ENCODE results near the gene TACC2. TPM values are rescaled to one million over a fixed set of nuclear protein-coding genes. Genes with fewer than 3 reads are reported as not detected.
"Not testable (repeated sequence)": the region's sequence is repeated elsewhere in the genome, so short reads cannot be mapped to it uniquely, and the experiment has no call there.

The TACC2 gene
- total RNA-seq, 2 experiments from 2014 or later = not detected

DNA sequence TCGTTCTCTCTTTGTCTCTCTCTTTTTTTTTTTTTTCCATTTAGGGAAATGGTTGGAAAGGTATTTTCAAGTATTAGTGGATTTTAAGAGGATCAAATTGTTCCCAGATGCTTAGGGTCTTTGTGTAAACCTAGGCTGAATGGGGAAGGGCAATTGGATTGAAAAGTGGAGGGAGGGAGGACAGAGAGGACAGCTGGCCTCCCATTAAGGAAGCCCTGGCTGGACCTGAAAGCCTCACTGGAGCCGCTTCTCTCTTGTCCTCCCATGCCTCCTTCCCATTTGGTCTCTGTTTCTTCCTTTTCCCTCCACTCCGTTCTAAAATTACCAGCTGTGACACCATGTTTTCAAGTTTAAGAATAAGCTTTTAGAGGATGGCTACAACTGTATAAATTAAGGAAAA is 104.1 kb downstream of the TACC2 start:
- Mint-ChIP-seq H3K36me3 (ENCODE audit: low read depth) (no peaks in the 10 kb centered on the region), H3K27me3 (peaks cover 5% of the 10 kb centered on the region), H3K27ac (no peak overlapping the region), H3K4me1 (ENCODE audit: low read depth) (no peaks in the 10 kb centered on the region), H3K9me3 (no peaks in the 10 kb centered on the region), H3K4me3 (no peak overlapping the region)
- POLR2A ChIA-PET = no interaction called here
- CTCF ChIA-PET = no interaction called here
- TF ChIP-seq CTCF (IDR thresholded peaks at IDR 0.05) = no peak
- Histone ChIP-seq H3K9me3 (ENCODE audit: control insufficient read depth in 1 of 2, insufficient read depth in 1 of 2, low read length in 2 of 2) (no peaks in the 10 kb centered on the region), H3K36me3 (ENCODE audit: insufficient read depth, low read length) (no peaks in the 10 kb centered on the region), H3K27ac (ENCODE audit: low read depth in 1 of 2, low read length in 2 of 2) (no peak overlapping the region), H3K4me3 (ENCODE audit: low read length) (no peak overlapping the region), H3K4me1 (ENCODE audit: insufficient read depth, low read length) (no peaks in the 10 kb centered on the region), H3K27me3 (ENCODE audit: control insufficient read depth in 1 of 2, insufficient read depth in 2 of 2, low read length in 2 of 2) (peaks cover 0 to 3% of the 10 kb centered on the region in 2 experiments)
- no peak for ATAC-seq (ENCODE audit: poor library complexity)
- intact Hi-C loops (cut with DNase I, micrococcal nuclease) = no loop called here
- no peak for DNase-seq

- H3K27me3 ChIP-seq (ENCODE audit: control insufficient read depth in 1 of 2, insufficient read depth in 2 of 2, low read length in 2 of 2); POLR2A ChIA-PET; H3K4me1 ChIP-seq (ENCODE audit: insufficient read depth, low read length); intact Hi-C loops (cut with DNase I, micrococcal nuclease); H3K9me3 ChIP-seq (ENCODE audit: control insufficient read depth in 1 of 2, insufficient read depth in 1 of 2, low read length in 2 of 2); H3K36me3 Mint-ChIP-seq (ENCODE audit: low read depth); H3K27me3 Mint-ChIP-seq; H3K4me1 Mint-ChIP-seq (ENCODE audit: low read depth); ATAC-seq (ENCODE audit: poor library complexity); H3K4me3 Mint-ChIP-seq; H3K27ac Mint-ChIP-seq; H3K27ac ChIP-seq (ENCODE audit: low read depth in 1 of 2, low read length in 2 of 2); CTCF ChIA-PET; DNase-seq; H3K36me3 ChIP-seq (ENCODE audit: insufficient read depth, low read length); H3K4me3 ChIP-seq (ENCODE audit: low read length); H3K9me3 Mint-ChIP-seq: not testable (repeated sequence)
These were observed 107.2 kb downstream of the TACC2 start for GRCh38 chr10:122096181-122096580.

- H3K27me3 ChIP-seq (ENCODE audit: control insufficient read depth in 1 of 2, insufficient read depth in 2 of 2, low read length in 2 of 2) = peaks cover 0 to 3% of the 10 kb centered on the region in 2 experiments
- DNase-seq = no peak
- H3K36me3 Mint-ChIP-seq (ENCODE audit: low read depth) = no peaks in the 10 kb centered on the region
- peaks cover 5% of the 10 kb centered on the region for H3K27me3 Mint-ChIP-seq
- no peak for TF ChIP-seq CTCF (IDR thresholded peaks at IDR 0.05)
- no peak overlapping the region for H3K27ac Mint-ChIP-seq
- H3K4me3 Mint-ChIP-seq = no peak overlapping the region
- H3K36me3 ChIP-seq (ENCODE audit: insufficient read depth, low read length) = no peaks in the 10 kb centered on the region
- no peaks in the 10 kb centered on the region for H3K9me3 ChIP-seq (ENCODE audit: control insufficient read depth in 1 of 2, insufficient read depth in 1 of 2, low read length in 2 of 2)
- H3K9me3 Mint-ChIP-seq = no peaks in the 10 kb centered on the region
- ChIA-PET POLR2A (no interaction called here), CTCF (no interaction called here)
- no peaks in the 10 kb centered on the region for H3K4me1 Mint-ChIP-seq (ENCODE audit: low read depth)
- H3K27ac ChIP-seq (ENCODE audit: low read depth in 1 of 2, low read length in 2 of 2) = no peak overlapping the region
- intact Hi-C loops (cut with DNase I, micrococcal nuclease) = no loop called here
- no peaks in the 10 kb centered on the region for H3K4me1 ChIP-seq (ENCODE audit: insufficient read depth, low read length)
- ATAC-seq (ENCODE audit: poor library complexity) = no peak
- no peak overlapping the region for H3K4me3 ChIP-seq (ENCODE audit: low read length)
These were observed 107.7 kb downstream of the TACC2 start for GRCh38 chr10:122096705-122097104.

DNA sequence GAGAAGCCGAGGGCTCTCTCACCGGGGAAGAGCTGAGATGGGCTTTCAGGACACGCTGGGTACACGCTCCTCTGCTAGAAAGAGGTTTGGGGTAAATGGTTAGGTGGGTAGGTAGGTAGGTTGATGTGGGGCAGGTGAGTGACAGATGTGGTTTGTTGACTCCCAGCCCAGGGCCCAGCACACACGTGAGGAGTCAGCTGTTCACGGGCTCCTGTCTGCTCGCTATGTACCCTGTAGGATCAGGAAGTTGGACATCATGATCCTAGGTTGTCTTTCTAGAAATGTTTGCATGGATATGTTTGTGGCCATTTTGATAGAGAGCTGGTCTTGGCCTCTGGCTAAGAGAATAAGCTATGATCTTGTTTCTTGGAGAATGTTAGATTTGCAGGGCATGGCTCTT is 109.0 kb downstream of the TACC2 start:
- H3K9me3 Mint-ChIP-seq = no peaks in the 10 kb centered on the region
- H3K36me3 Mint-ChIP-seq (ENCODE audit: low read depth) = no peaks in the 10 kb centered on the region
- Histone ChIP-seq H3K27ac (ENCODE audit: low read depth in 1 of 2, low read length in 2 of 2) (no peak overlapping the region), H3K36me3 (ENCODE audit: insufficient read depth, low read length) (no peaks in the 10 kb centered on the region), H3K4me1 (ENCODE audit: insufficient read depth, low read length) (no peaks in the 10 kb centered on the region), H3K9me3 (ENCODE audit: control insufficient read depth in 1 of 2, insufficient read depth in 1 of 2, low read length in 2 of 2) (no peaks in the 10 kb centered on the region), H3K27me3 (ENCODE audit: control insufficient read depth in 1 of 2, insufficient read depth in 2 of 2, low read length in 2 of 2) (peaks cover 0 to 3% of the 10 kb centered on the region in 2 experiments), H3K4me3 (ENCODE audit: low read length) (no peak overlapping the region)
- no peaks in the 10 kb centered on the region for H3K27me3 Mint-ChIP-seq
- ATAC-seq (ENCODE audit: poor library complexity) (no peak), DNase-seq (no peak)
- TF ChIP-seq CTCF (IDR thresholded peaks at IDR 0.05) = no peak
- H3K4me1 Mint-ChIP-seq (ENCODE audit: low read depth) = no peaks in the 10 kb centered on the region
- H3K27ac Mint-ChIP-seq = no peak overlapping the region
- ChIA-PET CTCF (no interaction called here), POLR2A (interaction anchor here (0.5 kb wide), 1 partner anchor 16 kb away, joined by 3 read pairs; no protein-coding TSS in a partner anchor)
- intact Hi-C loops (cut with DNase I, micrococcal nuclease) = no loop called here
- no peak overlapping the region for H3K4me3 Mint-ChIP-seq
